IMR-90 (cell line): ENCODE data around the gene RPS28. TPM values are rescaled to one million over a fixed set of nuclear protein-coding genes. Genes with fewer than 3 reads are reported as not detected.
"Not testable (repeated sequence)": the region's sequence is repeated elsewhere in the genome, so short reads cannot be mapped to it uniquely, and the experiment has no call there.

Experiments used
- ATAC-seq: fragments of 200-7000 bp; cut with Tn5 transposase; 2 replicates; pipeline ENCODE4 v1.9.1; 2020; ENCODE audit warnings: low read depth, mild to moderate bottlenecking, moderate library complexity
- BruUV-seq: library from RNA; stranded (reverse); fragments of 400-500 nt; replicated peaks from 2 replicates; lab custom pipeline; 2021; lab: Mats Ljungman, UMichigan
- CTCF ChIA-PET: fragments of 300-600 bp; formaldehyde crosslinking; extraction: SDS; loops from one replicate; lab custom pipeline; 2021; ENCODE audit warnings: antibody characterized with exemption; lab: Yijun Ruan, JAX
- POLR2A ChIA-PET: fragments of 300-600 bp; sonication (Branson Sonifier 250); formaldehyde crosslinking; loops from one replicate; lab custom pipeline; 2022; ENCODE audit warnings: antibody characterized with exemption; ENCODE audit not compliant: unreplicated experiment; lab: Charles Lee
- DNase-seq: peaks from one replicate; pipeline ENCODE4 v3.0.0; 2013
- H2AFZ ChIP-seq: replicated peaks from 2 replicates; pipeline ENCODE3; 2013; ENCODE audit warnings: low read length, mild to moderate bottlenecking; ENCODE audit not compliant: poor library complexity
- H2AK5ac ChIP-seq: 2 replicates; pipeline ENCODE4 v1.6.1; 2013; ENCODE audit warnings: low read depth, low read length, inconsistent platforms
- H2AK9ac ChIP-seq: replicated peaks from 2 replicates; pipeline ENCODE3; 2013; ENCODE audit warnings: mild to moderate bottlenecking, low read depth, low read length, moderate library complexity; ENCODE audit not compliant: poor library complexity
- H2BK120ac ChIP-seq: 2 replicates; pipeline ENCODE4 v1.6.1; 2013; ENCODE audit warnings: low read depth, low read length, inconsistent platforms
- H2BK15ac ChIP-seq: 3 replicates; pipeline ENCODE4 v1.6.1; 2013; ENCODE audit warnings: low read depth, low read length, inconsistent platforms
- H2BK20ac ChIP-seq: 2 replicates; pipeline ENCODE4 v1.6.1; 2013; ENCODE audit warnings: low read depth, mild to moderate bottlenecking, inconsistent platforms, low read length, moderate library complexity
- H2BK5ac ChIP-seq: 2 replicates; pipeline ENCODE4 v1.6.1; 2013; ENCODE audit warnings: mild to moderate bottlenecking, low read depth, low read length, inconsistent platforms; ENCODE audit not compliant: poor library complexity, severe bottlenecking
- H3K14ac ChIP-seq: replicated peaks from 2 replicates; pipeline ENCODE4 v1.6.1; 2013; ENCODE audit warnings: low read depth, low read length, inconsistent platforms
- H3K18ac ChIP-seq: 2 replicates; pipeline ENCODE4 v1.6.1; 2013; ENCODE audit warnings: low read depth, low read length, control low read depth
- H3K23ac ChIP-seq: 2 replicates; pipeline ENCODE4 v1.6.1; 2013; ENCODE audit warnings: low read depth, low read length, inconsistent platforms
- H3K27ac ChIP-seq: 2 replicates; pipeline ENCODE4 v1.5.1; 2013; ENCODE audit warnings: mild to moderate bottlenecking, control low read depth, low read length; ENCODE audit not compliant: insufficient read depth
- H3K27me3 ChIP-seq: 2 replicates; pipeline ENCODE4 v1.6.1; 2013; ENCODE audit warnings: low read length; ENCODE audit not compliant: control insufficient read depth, insufficient read depth
- H3K36me3 ChIP-seq: 2 replicates; pipeline ENCODE4 v1.6.1; 2013; ENCODE audit warnings: low read length, mixed read lengths; ENCODE audit not compliant: control insufficient read depth, insufficient read depth
- H3K4ac ChIP-seq: 2 replicates; pipeline ENCODE4 v1.6.1; 2013; ENCODE audit warnings: low read depth, low read length, inconsistent platforms
- H3K4me1 ChIP-seq: 2 replicates; pipeline ENCODE4 v1.6.1; 2013; ENCODE audit warnings: low read length, mixed read lengths; ENCODE audit not compliant: control insufficient read depth, insufficient read depth
- H3K4me2 ChIP-seq: 2 replicates; pipeline ENCODE4 v1.6.1; 2013; ENCODE audit warnings: low read depth, mild to moderate bottlenecking, control low read depth, low read length, moderate library complexity
- H3K4me3 ChIP-seq: 2 replicates; pipeline ENCODE4 v1.5.1; 2013; ENCODE audit warnings: low read depth, mild to moderate bottlenecking, control low read depth, low read length, moderate library complexity; ENCODE audit not compliant: insufficient read depth
- H3K56ac ChIP-seq: 2 replicates; pipeline ENCODE4 v1.6.1; 2013; ENCODE audit warnings: low read length, inconsistent platforms; ENCODE audit not compliant: insufficient read depth; ENCODE audit errors: extremely low read depth
- H3K79me1 ChIP-seq, 2 experiments: 2 replicates each; pipeline ENCODE4 v1.6.1; 2013; ENCODE audit warnings: low read length in 2 of 2, inconsistent platforms in 1 of 2, low read depth in 1 of 2
- H3K9ac ChIP-seq: 2 replicates; pipeline ENCODE4 v1.6.1; 2013; ENCODE audit warnings: low read depth, low read length, control low read depth
- H3K9me1 ChIP-seq: 2 replicates; pipeline ENCODE4 v1.6.1; 2013; ENCODE audit warnings: low read length, inconsistent platforms; ENCODE audit not compliant: insufficient read depth
- H3K9me3 ChIP-seq: 2 replicates; pipeline ENCODE4 v1.6.1; 2013; ENCODE audit warnings: low read length; ENCODE audit not compliant: control insufficient read depth, insufficient read depth
- H4K20me1 ChIP-seq: 2 replicates; pipeline ENCODE4 v1.6.1; 2013; ENCODE audit warnings: low read length, inconsistent platforms; ENCODE audit not compliant: insufficient read depth
- H4K5ac ChIP-seq: 2 replicates; pipeline ENCODE4 v1.6.1; 2013; ENCODE audit warnings: mild to moderate bottlenecking, low read depth, low read length, control low read depth
- H4K8ac ChIP-seq, 2 experiments: 2 replicates each; pipeline ENCODE4 v1.6.1; 2013; ENCODE audit warnings: low read depth in 2 of 2, low read length in 2 of 2, control low read depth in 1 of 2, inconsistent platforms in 1 of 2
- H4K91ac ChIP-seq: 2 replicates; pipeline ENCODE4 v1.6.1; 2013; ENCODE audit warnings: low read depth, low read length, inconsistent platforms; ENCODE audit not compliant: insufficient read depth
- WGBS, 2 experiments: methylation state at CpG; one replicate each; pipeline versions ENCODE4 v1.1.5 to v1.1.7; 2013; ENCODE audit warnings: missing lambda C conversion rate in 2 of 2; ENCODE audit not compliant: insufficient read length in 1 of 2; ENCODE audit errors: extremely low coverage in 2 of 2; 5-methylcytosine and 5-hydroxymethylcytosine counted together
- dilution Hi-C: fragments of 300-500 bp; cut with HindIII; formaldehyde crosslinking; loops from one replicate; pipeline ENCODE4 v1.14.3; 2018; ENCODE audit warnings: low sequenced_read_pairs; ENCODE audit not compliant: unreplicated experiment
- in situ Hi-C: fragments of 300-500 bp; cut with MboI; formaldehyde crosslinking; loops from 3 replicates; pipeline ENCODE4 v1.14.3; 2019; ENCODE audit warnings: low sequenced_read_pairs, inconsistent platforms, mixed read lengths
- intact Hi-C: fragments of 100-400 bp; cut with micrococcal nuclease; formaldehyde crosslinking; loops from 2 replicates; pipeline ENCODE4 v1.10.0; 2022
- polyA plus RNA-seq, 3 experiments: library from polyadenylated mRNA; depleted of rRNA; stranded (reverse); fragments of >200 nt; gene quantifications; 2 replicates each; pipeline ENCODE4 v1.2.3, GENCODE V29; 2012; ENCODE audit warnings: low replicate concordance in 1 of 3
- total RNA-seq: library from RNA; depleted of rRNA; stranded (reverse); fragments of >200 nt; gene quantifications from 2 replicates; pipeline ENCODE4 v1.2.3, GENCODE V29; 2012

Gene RPS28
- total and polyA plus RNA-seq, 2 of the 4 experiments (the other 2 are of a cell fraction): 143 to 643 TPM

DNA sequence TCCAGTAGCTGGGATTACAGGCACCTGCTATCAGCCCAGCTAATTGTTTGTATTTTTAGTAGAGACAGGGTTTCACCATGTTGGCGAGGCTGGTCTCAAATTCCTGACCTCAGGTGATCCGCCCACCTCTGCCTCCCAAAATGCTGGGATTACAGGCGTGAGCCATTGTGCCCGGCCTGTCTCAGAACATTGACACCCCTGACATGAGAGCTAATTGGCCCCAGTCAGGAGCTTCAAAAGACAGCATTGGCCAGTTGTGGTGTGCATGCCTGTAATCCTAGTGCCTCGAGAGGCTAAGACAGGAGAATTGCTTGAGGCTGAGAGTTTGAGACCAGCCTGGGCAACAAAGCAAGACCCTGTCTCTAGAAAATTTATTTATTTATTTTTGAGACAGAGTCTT is 31.5 kb downstream of the RPS28 start:
- H3K4me3 ChIP-seq, H3K4ac ChIP-seq, H3K4me1 ChIP-seq, H2AK5ac ChIP-seq, H2AK9ac ChIP-seq, H3K9me1 ChIP-seq, dilution Hi-C loops, BruUV-seq, H3K36me3 ChIP-seq, intact Hi-C loops, ATAC-seq, H2BK5ac ChIP-seq, H3K27ac ChIP-seq, H2AFZ ChIP-seq, H4K91ac ChIP-seq, DNase-seq, H2BK20ac ChIP-seq, H3K79me1 ChIP-seq, H3K27me3 ChIP-seq, H3K56ac ChIP-seq, H3K14ac ChIP-seq, H4K20me1 ChIP-seq, H4K8ac ChIP-seq, H2BK15ac ChIP-seq, H4K5ac ChIP-seq, H3K18ac ChIP-seq, H3K9ac ChIP-seq, H3K4me2 ChIP-seq, H3K9me3 ChIP-seq, POLR2A ChIA-PET, H2BK120ac ChIP-seq, H3K23ac ChIP-seq: not testable (repeated sequence)
- in situ Hi-C loops: loop anchor here (5.0 kb wide), 1 partner anchor 154 kb away; no protein-coding TSS in a partner anchor
- 43% methylated on average over 4 of the region's 5 CpGs; no CpG with 5 or more reads in 1 of the 2 experiments for WGBS, 2 experiments
- CTCF ChIA-PET: interaction anchor here (1.1 to 1.2 kb wide), 2 partner anchors 226 to 229 kb away, joined by 3 read pairs; no protein-coding TSS in a partner anchor
